Erythroblast (primary cell): Measurements from ENCODE around the gene ALPL.
A peak's percentile ranks its signal among the peaks of the same experiment; 100 is the strongest.

ENCODE experiments used
- DNase-seq, 2 experiments: peaks; one replicate each; lab custom pipeline; 2025; lab: John Stamatoyannopoulos, UW
- GATA1 ChIP-seq: IDR thresholded peaks from 2 replicates; pipeline ENCODE4 v1.6.1; 2011; ENCODE audit warnings: low read depth, mild to moderate bottlenecking, control low read depth, low read length, moderate library complexity
- POLR2A ChIP-seq: IDR thresholded peaks from 2 replicates; pipeline ENCODE4 v1.6.1; 2011; ENCODE audit warnings: mild to moderate bottlenecking, low read length

The ALPL gene

DNA sequence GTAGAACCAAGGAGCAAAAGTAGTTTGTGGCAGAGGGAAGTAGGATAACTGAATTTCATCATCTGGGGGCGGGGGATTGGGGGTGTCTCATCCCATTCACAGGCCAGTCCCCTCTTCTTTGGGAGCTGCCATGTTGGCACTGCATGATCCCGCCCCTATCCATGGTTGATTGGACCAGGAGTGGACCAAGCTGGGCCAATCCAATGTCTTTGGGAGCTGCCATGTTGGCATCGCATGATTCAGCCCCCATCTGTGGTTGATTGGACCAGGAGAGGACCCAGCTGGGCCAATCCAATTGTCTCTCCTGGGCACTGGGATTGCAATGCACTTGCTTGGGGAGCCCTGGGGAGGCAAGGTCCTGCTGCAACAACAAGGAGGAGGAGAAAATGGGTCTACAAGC is 12.3 kb upstream of the ALPL start:
- no peak for TF ChIP-seq POLR2A
- no peak for DNase-seq

DNA sequence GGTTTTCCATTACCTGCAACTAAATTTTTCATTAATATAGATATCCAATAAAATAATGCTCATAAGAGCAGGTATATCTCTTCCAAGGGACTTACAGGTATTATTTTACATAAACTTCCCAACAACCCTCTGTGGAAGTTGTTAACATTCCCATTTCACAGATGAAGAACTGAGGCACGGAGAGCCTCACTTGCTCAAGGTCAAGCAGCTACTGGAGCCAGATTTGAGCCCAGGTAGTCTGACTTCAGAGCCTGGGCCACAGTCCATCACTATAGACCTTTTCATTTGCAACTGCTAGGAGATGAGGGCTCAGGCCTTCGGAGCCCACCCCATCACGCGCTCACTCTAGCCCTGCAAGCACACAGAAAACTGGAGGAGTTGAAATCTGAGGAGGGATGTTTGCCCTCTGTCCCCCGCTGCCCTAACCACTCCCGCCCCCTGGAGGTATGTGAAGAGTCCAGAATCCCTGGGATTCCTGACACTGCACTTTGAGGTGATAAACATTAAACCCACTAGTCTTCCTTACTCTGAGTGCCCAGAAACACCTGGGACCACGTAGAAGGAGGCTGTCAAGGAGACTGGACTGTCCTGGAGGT is 11.7 kb upstream of the ALPL start:
- TF ChIP-seq GATA1 (no peak), POLR2A (no peak)
- DNase-seq, result no peak

DNA sequence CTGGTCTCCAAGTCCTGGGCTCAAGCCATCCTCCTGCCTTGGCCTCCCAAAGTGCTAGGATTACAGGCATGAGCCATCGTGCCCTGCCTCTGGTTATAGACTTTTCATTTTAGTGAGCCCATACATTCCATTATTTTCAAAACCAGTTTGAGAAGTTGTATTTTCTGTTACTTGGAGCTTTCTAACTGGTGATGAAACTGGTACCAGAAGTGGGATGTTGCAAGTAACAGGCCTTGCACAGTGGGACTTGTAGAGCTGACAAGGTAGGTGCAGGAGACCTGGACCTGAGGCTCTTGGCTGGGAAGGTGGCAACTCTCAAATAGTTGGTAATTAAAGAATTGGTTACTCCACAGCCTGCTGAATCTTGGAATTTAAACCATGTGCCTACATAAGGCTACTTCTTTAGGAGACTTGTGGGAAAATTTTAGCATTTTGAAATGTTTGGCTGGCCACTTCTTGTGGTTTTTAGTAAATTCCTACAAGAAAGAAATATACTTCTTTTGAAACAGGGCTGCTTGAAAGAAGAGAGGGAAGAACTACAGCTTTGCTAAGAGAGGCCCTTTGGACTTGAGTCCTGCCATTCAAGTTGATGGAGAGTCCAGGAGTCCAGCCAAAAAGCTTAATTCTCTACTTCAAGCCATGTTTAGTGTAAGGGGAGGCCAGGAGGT is 9.8 kb upstream of the ALPL start:
- DNase-seq, result no peak
- TF ChIP-seq GATA1 (no peak), POLR2A (no peak)

DNA sequence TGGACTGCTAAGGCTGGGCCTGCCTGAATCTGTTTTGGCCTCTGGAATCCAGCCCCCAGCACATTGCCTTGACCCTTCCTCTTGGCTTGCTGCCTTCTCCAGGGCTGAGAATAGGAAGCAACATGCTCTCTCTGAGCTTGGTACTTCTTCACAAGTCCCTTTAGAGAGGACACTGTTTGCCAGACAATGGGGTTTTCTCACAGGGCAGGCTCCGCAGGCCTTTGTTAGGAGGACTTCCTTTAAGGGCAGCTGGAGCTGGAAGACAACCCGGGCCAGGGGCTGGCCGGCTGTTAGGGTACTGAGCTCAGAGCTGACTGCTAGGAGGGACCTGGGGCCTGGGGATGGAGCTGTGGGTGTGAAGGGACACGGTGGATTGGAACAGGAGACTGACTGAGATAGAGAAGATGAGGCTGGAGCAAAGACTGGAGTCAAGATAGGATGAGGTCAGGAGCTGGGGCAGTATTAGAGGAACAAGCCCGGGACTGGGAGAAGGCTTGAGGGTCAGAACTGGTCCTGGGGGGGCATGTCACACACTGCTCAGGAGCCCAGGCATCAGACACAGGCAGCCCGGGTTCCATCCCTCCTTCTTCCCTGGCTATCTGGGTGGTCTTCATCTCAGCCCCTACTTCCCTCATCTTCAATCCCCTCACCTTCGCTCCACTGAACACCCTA is 5.4 kb upstream of the ALPL start:
- TF ChIP-seq GATA1 (no peak), POLR2A (no peak)
- DNase-seq, result no peak

DNA sequence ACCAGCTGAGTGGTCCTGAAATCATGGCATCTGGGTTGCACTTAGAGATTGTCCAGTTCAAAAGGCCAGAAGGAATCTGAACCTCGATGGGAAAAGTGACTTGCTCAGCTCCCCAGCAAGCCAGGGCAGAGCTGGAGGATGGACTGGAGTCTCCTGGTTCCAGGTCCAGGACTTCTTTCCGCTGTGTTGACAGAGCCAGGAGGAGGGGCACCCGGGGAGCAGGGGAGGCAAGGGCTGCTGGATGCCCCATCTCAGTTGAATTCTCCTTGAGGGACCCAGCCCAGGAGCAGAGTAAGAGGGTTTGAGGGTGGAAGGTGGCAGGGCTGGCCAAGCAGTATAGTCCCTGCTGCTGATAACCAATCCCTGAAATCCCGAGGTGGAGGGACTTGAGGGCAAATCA is 2.4 kb upstream of the ALPL start:
- no peak for DNase-seq
- TF ChIP-seq POLR2A, result no peak
- TF ChIP-seq GATA1, result no peak

DNA sequence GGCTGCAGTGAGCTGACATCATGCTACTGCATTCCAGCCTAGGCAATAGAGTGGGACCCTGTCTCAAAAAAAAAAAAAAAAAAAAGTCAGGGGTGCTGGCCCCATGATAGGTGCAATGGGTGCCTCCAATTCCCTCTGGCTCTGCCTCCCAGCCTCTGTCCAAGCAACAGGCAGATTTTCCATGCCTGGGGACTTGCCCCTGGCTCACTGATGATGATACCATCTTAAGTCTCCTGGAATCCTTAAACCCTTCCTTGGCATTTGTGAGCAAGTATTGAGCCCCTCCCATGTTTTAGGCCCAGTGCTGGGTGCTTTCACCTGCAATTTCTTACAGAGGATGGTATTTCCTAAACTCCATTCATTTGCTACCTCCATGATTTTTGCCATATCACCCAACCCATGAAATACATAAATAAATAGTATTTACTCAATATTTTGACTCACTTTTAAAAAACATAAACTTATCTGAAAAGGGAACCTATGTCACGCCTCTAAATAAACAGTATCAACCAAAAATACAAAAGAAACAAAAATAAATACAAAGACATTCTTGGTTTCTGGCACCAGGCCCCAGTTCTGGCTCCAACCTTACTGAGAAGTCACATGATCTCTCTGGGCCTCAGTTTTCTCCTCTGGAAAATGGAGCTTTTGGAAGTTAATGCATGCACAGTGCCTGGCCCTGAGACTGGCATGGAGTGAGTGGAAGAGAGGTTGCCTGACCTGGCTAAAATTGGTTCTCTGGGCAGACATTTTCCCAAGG is 1.5 kb upstream of the ALPL start:
- no peak for DNase-seq
- TF ChIP-seq POLR2A (no peak), GATA1 (no peak)

DNA sequence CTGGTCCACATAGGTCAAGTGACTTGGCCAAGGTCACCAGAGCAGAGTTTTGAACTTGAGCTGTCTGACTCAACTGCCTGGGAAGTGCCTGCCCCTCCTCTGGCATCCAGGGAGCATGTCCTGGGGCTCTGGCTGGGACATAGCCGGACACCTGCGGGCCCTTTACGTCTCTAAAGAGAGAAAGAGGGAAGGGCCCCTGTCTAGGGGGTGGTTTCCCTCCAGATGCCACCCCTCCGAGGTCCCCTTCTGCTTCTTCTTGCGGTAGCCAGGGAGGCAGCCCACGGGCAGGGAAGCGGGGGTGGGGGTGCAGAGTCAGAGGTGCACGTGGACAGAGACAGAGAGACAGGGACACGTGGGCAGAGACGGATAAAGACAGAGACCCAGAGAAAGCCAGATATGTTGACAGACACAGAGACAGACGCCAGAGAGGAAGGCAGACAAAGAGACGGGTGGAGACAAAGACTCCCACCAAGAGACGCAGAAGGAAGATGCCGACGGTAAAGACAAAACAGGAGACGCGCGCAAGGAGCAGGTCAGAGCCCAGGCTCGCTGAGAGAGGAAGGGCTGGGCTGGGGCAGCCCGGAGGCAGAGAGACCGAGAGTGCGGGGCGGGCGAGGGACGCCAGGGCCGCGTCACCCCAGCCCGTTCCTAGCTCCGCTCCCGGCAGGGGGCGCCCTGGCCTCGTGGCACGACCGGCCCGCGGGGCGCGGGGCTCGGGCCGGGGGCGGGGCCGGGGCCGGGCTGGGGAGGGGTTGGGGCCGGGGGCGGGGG is 458 bp upstream of the ALPL start:
- peak; percentile 67 to 82 for DNase-seq
- TF ChIP-seq POLR2A, result no peak
- TF ChIP-seq GATA1, result no peak

DNA sequence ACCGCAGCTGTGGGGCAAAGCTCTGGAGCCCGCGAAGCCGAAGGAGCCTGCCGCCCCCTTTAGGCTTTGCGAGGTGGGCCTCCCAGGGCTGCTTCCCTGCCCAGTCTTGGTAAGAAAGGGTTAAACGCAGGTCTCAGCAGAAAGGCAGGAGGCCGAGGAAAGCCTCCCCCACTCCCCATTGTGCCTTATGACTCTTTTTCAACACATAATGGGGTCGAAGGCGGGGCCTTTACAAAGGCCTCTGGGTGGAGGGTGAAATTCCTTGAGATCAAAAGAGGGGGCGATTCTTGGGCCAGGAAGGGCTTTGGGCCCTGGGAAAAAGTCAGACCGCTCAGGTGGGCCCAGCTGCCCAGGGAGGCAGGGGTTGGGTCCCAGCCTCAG is 880 bp downstream of the ALPL start:
- TF ChIP-seq POLR2A (no peak), GATA1 (no peak)
- DNase-seq, result no peak

DNA sequence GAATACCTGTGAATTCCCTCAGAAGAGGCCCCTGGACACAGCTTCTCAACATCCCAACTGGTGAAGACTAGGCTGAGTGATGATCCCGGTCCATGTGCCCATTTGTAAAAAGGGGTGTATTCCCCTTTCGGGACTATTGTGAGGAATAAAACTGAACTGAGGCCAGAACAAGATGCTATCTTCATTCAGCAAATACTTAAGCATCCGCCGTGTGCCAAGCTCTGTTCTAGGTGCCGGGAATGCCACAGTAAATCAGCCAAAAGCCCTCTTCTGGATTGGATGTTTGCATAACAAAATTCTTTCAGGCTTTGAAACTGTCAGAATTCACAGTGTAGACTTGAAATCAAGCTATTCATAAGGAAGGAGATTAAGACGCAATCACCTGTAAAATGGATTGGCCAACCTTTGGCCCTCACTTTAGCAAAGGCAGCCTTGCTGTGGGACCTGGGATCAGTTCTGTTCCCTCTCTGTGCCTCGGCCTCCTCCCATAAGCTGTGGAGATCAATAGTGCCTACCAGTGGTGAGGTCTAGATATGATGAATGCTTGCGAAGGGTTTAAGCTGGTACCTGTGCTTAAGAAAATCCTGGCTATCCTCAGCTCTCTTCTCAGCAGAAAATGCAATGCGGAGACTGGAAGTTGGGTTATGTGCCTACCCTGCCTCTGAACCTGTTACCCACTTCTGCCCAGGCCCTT is 1.8 kb downstream of the ALPL start:
- TF ChIP-seq GATA1 (no peak), POLR2A (no peak)
- no peak for DNase-seq

DNA sequence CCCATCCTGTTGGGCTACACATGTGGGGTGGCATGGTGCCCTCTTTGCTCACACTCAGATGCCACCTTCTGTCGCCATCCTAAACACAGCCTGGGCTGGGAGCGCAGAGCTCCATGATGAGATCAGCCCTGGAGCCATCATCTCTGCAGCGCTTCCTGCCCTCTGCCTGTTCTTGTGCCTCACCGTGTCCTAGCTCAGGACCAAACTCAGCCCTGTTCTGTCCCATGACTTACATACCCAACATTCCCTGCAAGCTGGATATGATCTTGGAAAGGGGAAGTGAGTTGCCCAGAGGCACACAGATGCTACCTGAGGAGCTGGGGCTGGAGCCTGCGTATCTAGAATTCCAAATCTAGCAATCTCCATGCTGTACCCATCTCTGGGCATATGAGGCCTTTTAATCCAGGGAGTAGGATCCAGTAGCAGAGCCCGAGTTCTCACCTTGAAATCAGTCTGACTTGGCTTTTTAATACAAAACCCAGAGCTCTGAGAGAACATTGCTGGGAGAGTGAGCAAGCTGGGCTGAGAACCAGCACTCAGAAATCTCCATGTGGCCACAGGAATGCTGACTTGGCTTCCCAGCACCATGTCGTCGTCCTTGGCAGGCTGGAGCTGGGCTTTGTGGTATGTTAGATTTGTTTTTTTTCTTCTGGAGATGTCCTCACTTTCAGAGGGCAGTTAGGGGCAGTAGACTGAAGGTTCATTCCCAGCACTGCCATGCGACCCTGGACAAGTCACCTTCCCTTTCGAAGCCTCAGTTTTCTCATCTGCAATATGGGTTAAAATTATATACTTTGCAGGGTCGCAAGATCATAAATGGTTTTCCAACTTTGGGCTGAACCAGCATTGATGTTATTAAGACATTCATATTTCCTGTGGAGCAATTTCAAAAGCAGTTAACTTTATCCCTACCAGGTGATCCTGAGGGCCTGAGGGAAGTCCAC is 2.6 kb downstream of the ALPL start:
- TF ChIP-seq POLR2A (no peak), GATA1 (no peak)
- DNase-seq, result no peak

DNA sequence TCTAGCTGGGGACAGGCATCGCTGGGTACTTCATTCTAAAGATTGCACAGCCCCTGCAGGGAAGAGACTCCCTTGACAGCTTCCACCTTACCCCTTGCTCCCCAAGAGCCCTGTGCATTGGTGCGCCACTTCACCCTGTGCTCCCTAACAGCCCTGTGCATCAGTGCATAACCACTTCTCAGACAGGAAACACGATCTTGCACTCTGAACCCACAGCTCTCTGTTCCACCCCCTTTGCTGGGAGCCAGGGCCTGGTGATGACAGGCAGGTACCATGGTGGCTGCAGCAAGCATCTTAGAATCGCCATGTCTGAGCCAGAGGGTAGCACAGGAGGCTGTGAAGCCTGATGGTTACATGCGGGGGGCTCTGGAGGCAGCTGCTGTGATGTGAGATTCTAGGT is 5.0 kb downstream of the ALPL start:
- no peak for TF ChIP-seq POLR2A
- no peak for DNase-seq

DNA sequence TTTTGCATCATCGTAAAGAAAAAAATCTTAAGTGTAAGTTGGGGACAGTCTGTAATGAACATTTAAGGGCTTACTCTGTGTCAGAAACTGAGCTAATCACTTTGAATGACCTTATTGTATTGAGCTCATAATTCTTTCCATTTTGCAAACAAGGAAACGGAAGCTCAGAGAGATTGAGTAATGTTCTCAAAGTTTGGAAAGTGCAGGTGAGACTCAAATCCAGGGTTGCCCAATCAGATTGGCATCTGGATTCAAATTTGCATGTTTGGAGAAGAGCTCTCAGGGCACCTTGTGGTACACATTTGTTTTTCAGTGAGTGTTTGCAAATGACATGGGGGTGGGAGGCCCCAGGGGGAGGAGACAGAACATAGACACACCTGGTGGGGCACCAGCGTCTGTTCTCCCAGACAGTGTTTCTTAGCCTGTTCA is 8.0 kb downstream of the ALPL start:
- no peak for DNase-seq
- no peak for TF ChIP-seq POLR2A
- no peak for TF ChIP-seq GATA1
